Mucosa of stomach (tissue), 1 donor: ENCODE results near the gene MARS1.
A peak's percentile ranks its signal among the peaks of the same experiment; 100 is the strongest.
"Not testable (repeated sequence)": the region's sequence is repeated elsewhere in the genome, so short reads cannot be mapped to it uniquely, and the experiment has no call there.

Source experiments
- H3K27me3 ChIP-seq: one replicate; pipeline ENCODE4 v1.7.0; 2013; ENCODE audit warnings: mild to moderate bottlenecking, low read length; ENCODE audit not compliant: control insufficient read depth, insufficient read depth
- H3K36me3 ChIP-seq: one replicate; pipeline ENCODE4 v1.7.0; 2013; ENCODE audit warnings: low read length; ENCODE audit not compliant: control insufficient read depth, insufficient read depth
- H3K4me1 ChIP-seq: one replicate; pipeline ENCODE4 v1.7.0; 2013; ENCODE audit warnings: mild to moderate bottlenecking, low read length; ENCODE audit not compliant: control insufficient read depth, insufficient read depth
- H3K4me3 ChIP-seq: one replicate; pipeline ENCODE4 v1.7.0; 2013; ENCODE audit warnings: low read length
- H3K9ac ChIP-seq: one replicate; pipeline ENCODE4 v1.7.0; 2013; ENCODE audit warnings: mild to moderate bottlenecking, low read length, moderate library complexity
- H3K9me3 ChIP-seq: one replicate; pipeline ENCODE4 v1.7.0; 2013; ENCODE audit warnings: mild to moderate bottlenecking, low read length, moderate library complexity; ENCODE audit not compliant: control insufficient read depth
- donor health status: Pancreatic carcinoma.

Gene MARS1

GRCh38 chr12:57487597-57488401, at the start of gene MARS1:
MARS1 (plus strand) TSS chr12:57488068; CDS start chr12:57488091, 23 bp downstream.
- peak within 1 kb of the TSS; percentile 72 for H3K9ac ChIP-seq
- H3K27me3 ChIP-seq = no peaks in the 10 kb centered on the region
- peaks cover 8% of the 10 kb centered on the region for H3K4me1 ChIP-seq
- H3K9me3 ChIP-seq = no peaks in the 10 kb centered on the region
- H3K36me3 ChIP-seq = peaks cover 6% of the 10 kb centered on the region
- H3K4me3 ChIP-seq = peak within 1 kb of the TSS; percentile 70

GRCh38 chr12:57438400-57438799, 49.5 kb upstream of the MARS1 start:
- H3K4me1 ChIP-seq = no peaks in the 10 kb centered on the region

GRCh38 chr12:57439762-57440266, 48.1 kb upstream of the MARS1 start:
- Histone ChIP-seq H3K36me3 (no peaks in the 10 kb centered on the region), H3K27me3 (no peaks in the 10 kb centered on the region), H3K9me3 (no peaks in the 10 kb centered on the region), H3K9ac (no peak overlapping the region), H3K4me1 (no peaks in the 10 kb centered on the region), H3K4me3 (no peak overlapping the region)

More at GRCh38 chr12:57438400-57438799, 49.5 kb upstream of the MARS1 start:
- H3K9ac ChIP-seq = no peak overlapping the region
- no peaks in the 10 kb centered on the region for H3K36me3 ChIP-seq
- H3K4me3 ChIP-seq = no peak overlapping the region
- H3K27me3 ChIP-seq = no peaks in the 10 kb centered on the region
- no peaks in the 10 kb centered on the region for H3K9me3 ChIP-seq

GRCh38 chr12:57441393-57441792, 46.5 kb upstream of the MARS1 start:
- not testable (repeated sequence) for H3K9me3 ChIP-seq, H3K36me3 ChIP-seq, H3K27me3 ChIP-seq, H3K4me3 ChIP-seq, H3K4me1 ChIP-seq, H3K9ac ChIP-seq

GRCh38 chr12:57441846-57442427, 45.9 kb upstream of the MARS1 start:
- no peaks in the 10 kb centered on the region for H3K9me3 ChIP-seq
- H3K4me1 ChIP-seq = no peaks in the 10 kb centered on the region
- no peaks in the 10 kb centered on the region for H3K27me3 ChIP-seq
- no peaks in the 10 kb centered on the region for H3K36me3 ChIP-seq
- no peak overlapping the region for H3K4me3 ChIP-seq
- H3K9ac ChIP-seq = no peak overlapping the region

GRCh38 chr12:57444337-57444736, 43.5 kb upstream of the MARS1 start:
- not testable (repeated sequence) for H3K9me3 ChIP-seq, H3K4me3 ChIP-seq, H3K36me3 ChIP-seq, H3K9ac ChIP-seq, H3K4me1 ChIP-seq, H3K27me3 ChIP-seq

GRCh38 chr12:57444744-57445143, 43.1 kb upstream of the MARS1 start:
- no peak overlapping the region for H3K4me3 ChIP-seq
- H3K9ac ChIP-seq = no peak overlapping the region
- no peaks in the 10 kb centered on the region for H3K27me3 ChIP-seq
- H3K36me3 ChIP-seq = no peaks in the 10 kb centered on the region
- no peaks in the 10 kb centered on the region for H3K4me1 ChIP-seq
- H3K9me3 ChIP-seq = no peaks in the 10 kb centered on the region

GRCh38 chr12:57446292-57446960, 41.4 kb upstream of the MARS1 start:
- H3K9ac ChIP-seq = no peak overlapping the region
- no peaks in the 10 kb centered on the region for H3K9me3 ChIP-seq
- H3K36me3 ChIP-seq = no peaks in the 10 kb centered on the region
- no peak overlapping the region for H3K4me3 ChIP-seq
- H3K4me1 ChIP-seq = no peaks in the 10 kb centered on the region
- H3K27me3 ChIP-seq = no peaks in the 10 kb centered on the region

GRCh38 chr12:57448669-57449068, 39.2 kb upstream of the MARS1 start:
- Histone ChIP-seq H3K27me3 (no peaks in the 10 kb centered on the region), H3K9ac (no peak overlapping the region), H3K4me3 (no peak overlapping the region), H3K4me1 (no peaks in the 10 kb centered on the region), H3K9me3 (no peaks in the 10 kb centered on the region), H3K36me3 (no peaks in the 10 kb centered on the region)

- Histone ChIP-seq H3K27me3 (no peaks in the 10 kb centered on the region), H3K9ac (no peak overlapping the region), H3K36me3 (no peaks in the 10 kb centered on the region), H3K9me3 (no peaks in the 10 kb centered on the region), H3K4me3 (no peak overlapping the region), H3K4me1 (no peaks in the 10 kb centered on the region)
Observed at GRCh38 chr12:57449375-57449774, 38.5 kb upstream of the MARS1 start.

- H3K9ac ChIP-seq = no peak overlapping the region
- H3K4me3 ChIP-seq = no peak overlapping the region
- H3K36me3 ChIP-seq = no peaks in the 10 kb centered on the region
- no peaks in the 10 kb centered on the region for H3K9me3 ChIP-seq
- H3K27me3 ChIP-seq = peaks cover 2% of the 10 kb centered on the region
- no peaks in the 10 kb centered on the region for H3K4me1 ChIP-seq
Observed at GRCh38 chr12:57450057-57450456, 37.8 kb upstream of the MARS1 start.

- Histone ChIP-seq H3K9ac (no peak overlapping the region), H3K4me1 (peaks cover 5% of the 10 kb centered on the region), H3K9me3 (no peaks in the 10 kb centered on the region), H3K36me3 (no peaks in the 10 kb centered on the region), H3K4me3 (no peak overlapping the region), H3K27me3 (peaks cover 12% of the 10 kb centered on the region)
Observed at GRCh38 chr12:57451233-57451778, 36.6 kb upstream of the MARS1 start.
